ENCODE data around the gene EDN2. TPM values are rescaled to one million over a fixed set of nuclear protein-coding genes. Genes with fewer than 3 reads are reported as not detected.
A peak's percentile ranks its signal among the peaks of the same experiment; 100 is the strongest.

EDN2 gene
- total RNA-seq, 3 donors from 2014 or later (not counting 1 experiment from before 2014, with no cell fraction given): 0.29 to 0.93 (median 0.64) TPM

- Mint-ChIP-seq H3K27me3 (ENCODE audit: low read depth in 2 of 2) (no peaks in the 10 kb centered on the region), H3K9me3 (no peaks in the 10 kb centered on the region), H3K4me3 (no peak overlapping the region), H3K36me3 (no peaks in the 10 kb centered on the region), H3K27ac (no peak overlapping the region), H3K4me1 (peaks cover 11 to 14% of the 10 kb centered on the region in 2 donors)
- Histone ChIP-seq H3K4me3 (ENCODE audit: low read length) (no peak overlapping the region), H3K4me1 (ENCODE audit: control insufficient read depth, insufficient read depth, low read length) (peaks cover 13% of the 10 kb centered on the region), H3K36me3 (ENCODE audit: control insufficient read depth, insufficient read depth, low read length) (peaks cover 3% of the 10 kb centered on the region), H3K27ac (ENCODE audit: low read length) (no peak overlapping the region), H3K27me3 (ENCODE audit: control insufficient read depth, insufficient read depth, low read length) (no peaks in the 10 kb centered on the region), H3K9me3 (ENCODE audit: control insufficient read depth, insufficient read depth, low read length) (no peaks in the 10 kb centered on the region)
- DNase-seq (no peak), ATAC-seq (no peak)
- WGBS (ENCODE audit: insufficient coverage): 96% methylated on average over 5 of the region's 5 CpGs
- intact Hi-C loops (cut with micrococcal nuclease): no loop called here
- TF ChIP-seq CTCF (IDR thresholded peaks at IDR 0.05): no peak
These were observed 35.2 kb upstream of the EDN2 start for GRCh38 chr1:41519667-41520066.

GRCh38 chr1:41518471-41518870 lies 34.0 kb upstream of the EDN2 start:
- ATAC-seq: no peak
- Mint-ChIP-seq H3K4me3 (no peak overlapping the region), H3K27ac (no peak overlapping the region), H3K27me3 (ENCODE audit: low read depth in 2 of 2) (no peaks in the 10 kb centered on the region), H3K9me3 (no peaks in the 10 kb centered on the region), H3K4me1 (peaks cover 11 to 14% of the 10 kb centered on the region in 2 donors), H3K36me3 (no peaks in the 10 kb centered on the region)
- no peak overlapping the region for H3K4me3 ChIP-seq (ENCODE audit: low read length)
- intact Hi-C loops (cut with micrococcal nuclease): no loop called here
- no peaks in the 10 kb centered on the region for H3K9me3 ChIP-seq (ENCODE audit: control insufficient read depth, insufficient read depth, low read length)
- H3K36me3 ChIP-seq (ENCODE audit: control insufficient read depth, insufficient read depth, low read length): no peaks in the 10 kb centered on the region
- 71% methylated on average over 5 of the region's 5 CpGs for WGBS (ENCODE audit: insufficient coverage)
- no peak for DNase-seq
- H3K4me1 ChIP-seq (ENCODE audit: control insufficient read depth, insufficient read depth, low read length): peaks cover 13% of the 10 kb centered on the region
- H3K27ac ChIP-seq (ENCODE audit: low read length): no peak overlapping the region
- TF ChIP-seq CTCF (IDR thresholded peaks at IDR 0.05): no peak
- no peaks in the 10 kb centered on the region for H3K27me3 ChIP-seq (ENCODE audit: control insufficient read depth, insufficient read depth, low read length)

- H3K36me3 ChIP-seq (ENCODE audit: control insufficient read depth, insufficient read depth, low read length): peaks cover 4% of the 10 kb centered on the region
- H3K27ac Mint-ChIP-seq: no peak overlapping the region
- no peak for DNase-seq
- no peaks in the 10 kb centered on the region for H3K27me3 Mint-ChIP-seq (ENCODE audit: low read depth in 2 of 2)
- no peaks in the 10 kb centered on the region for H3K36me3 Mint-ChIP-seq
- H3K4me3 Mint-ChIP-seq: peak overlapping the region; percentile 84
- no peaks in the 10 kb centered on the region for H3K9me3 Mint-ChIP-seq
- TF ChIP-seq CTCF (IDR thresholded peaks at IDR 0.05): no peak
- intact Hi-C loops (cut with micrococcal nuclease): no loop called here
- peaks cover 13% of the 10 kb centered on the region for H3K4me1 ChIP-seq (ENCODE audit: control insufficient read depth, insufficient read depth, low read length)
- H3K27me3 ChIP-seq (ENCODE audit: control insufficient read depth, insufficient read depth, low read length): no peaks in the 10 kb centered on the region
- H3K9me3 ChIP-seq (ENCODE audit: control insufficient read depth, insufficient read depth, low read length): no peaks in the 10 kb centered on the region
- 89% methylated on average over 3 of the region's 3 CpGs for WGBS (ENCODE audit: insufficient coverage)
- H3K4me1 Mint-ChIP-seq: peaks cover 11 to 14% of the 10 kb centered on the region in 2 donors
- ATAC-seq: no peak
- no peak overlapping the region for H3K27ac ChIP-seq (ENCODE audit: low read length)
- H3K4me3 ChIP-seq (ENCODE audit: low read length): no peak overlapping the region
These were observed 32.6 kb upstream of the EDN2 start for GRCh38 chr1:41517062-41517438.
